Panc1 (cell line): ENCODE data around the gene SF3A1.

ENCODE experiments used
- CTCF ChIP-seq: fragments of 450-650 bp; IDR thresholded peaks from 2 replicates; pipeline ENCODE4 v1.5.1; 2017; ENCODE audit warnings: mild to moderate bottlenecking
- POLR2AphosphoS5 ChIP-seq: IDR thresholded peaks from 2 replicates; pipeline ENCODE4 v1.6.1; 2012; ENCODE audit warnings: mild to moderate bottlenecking, low read depth, low read length, moderate library complexity
- SIN3A ChIP-seq: IDR thresholded peaks from 2 replicates; pipeline ENCODE4 v1.6.1; 2012; ENCODE audit warnings: low read depth, mild to moderate bottlenecking, low read length, moderate library complexity, borderline replicate concordance; ENCODE audit not compliant: insufficient read depth
- TCF7L2 ChIP-seq: IDR thresholded peaks from 2 replicates; pipeline ENCODE4 v1.6.1; 2011; ENCODE audit warnings: mild to moderate bottlenecking, low read depth, low read length, inconsistent platforms
- TF ChIP-seq, protein P1 (sequence below), 2 experiments: IDR thresholded peaks; 2 replicates each; pipeline ENCODE4 v1.6.1; 2011 to 2012; ENCODE audit warnings: low read depth in 2 of 2, control low read depth in 1 of 2, low read length in 1 of 2, mild to moderate bottlenecking in 1 of 2, moderate library complexity in 1 of 2; ENCODE audit not compliant: insufficient read depth in 1 of 2

GRCh38 chr22:30310881-30311771 is 45.6 kb downstream of the SF3A1 start:
- TF ChIP-seq CTCF = no peak
- no peak for TF ChIP-seq POLR2AphosphoS5
- TF ChIP-seq, protein P1, sequence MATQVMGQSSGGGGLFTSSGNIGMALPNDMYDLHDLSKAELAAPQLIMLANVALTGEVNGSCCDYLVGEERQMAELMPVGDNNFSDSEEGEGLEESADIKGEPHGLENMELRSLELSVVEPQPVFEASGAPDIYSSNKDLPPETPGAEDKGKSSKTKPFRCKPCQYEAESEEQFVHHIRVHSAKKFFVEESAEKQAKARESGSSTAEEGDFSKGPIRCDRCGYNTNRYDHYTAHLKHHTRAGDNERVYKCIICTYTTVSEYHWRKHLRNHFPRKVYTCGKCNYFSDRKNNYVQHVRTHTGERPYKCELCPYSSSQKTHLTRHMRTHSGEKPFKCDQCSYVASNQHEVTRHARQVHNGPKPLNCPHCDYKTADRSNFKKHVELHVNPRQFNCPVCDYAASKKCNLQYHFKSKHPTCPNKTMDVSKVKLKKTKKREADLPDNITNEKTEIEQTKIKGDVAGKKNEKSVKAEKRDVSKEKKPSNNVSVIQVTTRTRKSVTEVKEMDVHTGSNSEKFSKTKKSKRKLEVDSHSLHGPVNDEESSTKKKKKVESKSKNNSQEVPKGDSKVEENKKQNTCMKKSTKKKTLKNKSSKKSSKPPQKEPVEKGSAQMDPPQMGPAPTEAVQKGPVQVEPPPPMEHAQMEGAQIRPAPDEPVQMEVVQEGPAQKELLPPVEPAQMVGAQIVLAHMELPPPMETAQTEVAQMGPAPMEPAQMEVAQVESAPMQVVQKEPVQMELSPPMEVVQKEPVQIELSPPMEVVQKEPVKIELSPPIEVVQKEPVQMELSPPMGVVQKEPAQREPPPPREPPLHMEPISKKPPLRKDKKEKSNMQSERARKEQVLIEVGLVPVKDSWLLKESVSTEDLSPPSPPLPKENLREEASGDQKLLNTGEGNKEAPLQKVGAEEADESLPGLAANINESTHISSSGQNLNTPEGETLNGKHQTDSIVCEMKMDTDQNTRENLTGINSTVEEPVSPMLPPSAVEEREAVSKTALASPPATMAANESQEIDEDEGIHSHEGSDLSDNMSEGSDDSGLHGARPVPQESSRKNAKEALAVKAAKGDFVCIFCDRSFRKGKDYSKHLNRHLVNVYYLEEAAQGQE (IDR thresholded peaks at IDR 0.05; ENCODE audit: insufficient read depth in 1 of 2, low read depth in 2 of 2, low read length in 1 of 2) = no peak
- TF ChIP-seq SIN3A = no peak
- TF ChIP-seq TCF7L2 = no peak
